ENCODE data around the gene PRKCE. TPM values are rescaled to one million over a fixed set of nuclear protein-coding genes. Genes with fewer than 3 reads are reported as not detected.

Gene PRKCE
- total RNA-seq, 1 experiment from 2014 or later, result 1.3 TPM

DNA sequence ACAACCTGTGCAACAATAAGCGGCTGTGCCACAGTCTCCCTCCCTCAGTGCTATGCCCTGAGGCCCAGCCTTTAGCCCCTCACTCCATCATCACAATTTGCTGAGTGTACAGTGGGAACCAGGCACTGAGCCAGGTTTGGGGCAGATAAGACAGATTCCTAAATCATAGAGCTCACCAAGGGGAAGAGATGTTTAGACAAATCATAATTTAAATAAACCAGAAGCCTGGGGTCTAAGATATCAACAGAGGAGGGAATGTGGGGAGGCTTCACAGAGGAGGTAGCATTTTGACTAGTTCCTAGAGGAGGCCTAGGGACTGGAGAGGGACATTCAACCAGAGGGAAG lies 506.5 kb downstream of the PRKCE start:
- no peak overlapping the region for H2BK12ac ChIP-seq (ENCODE audit: insufficient read length, low read depth, low read length)
- no peak for DNase-seq
- H2AFZ ChIP-seq (ENCODE audit: low read length), result no peak overlapping the region
- no peaks in the 10 kb centered on the region for H3K23me2 ChIP-seq (ENCODE audit: insufficient read length, low read depth, low read length, poor library complexity, severe bottlenecking)
- H3K27ac ChIP-seq (ENCODE audit: insufficient read length, low read depth, low read length), result no peak overlapping the region
- Mint-ChIP-seq H3K4me1 (peaks cover 7 to 14% of the 10 kb centered on the region in 2 experiments), H3K4me3 (no peak overlapping the region), H3K27ac (no peak overlapping the region), H3K36me3 (ENCODE audit: insufficient read depth in 1 of 3, low read depth in 3 of 3) (no peaks in the 10 kb centered on the region), H3K27me3 (ENCODE audit: low read depth) (peaks cover 12% of the 10 kb centered on the region), H3K9me3 (no peaks in the 10 kb centered on the region)
- no peak overlapping the region for H4K91ac ChIP-seq (ENCODE audit: insufficient read length, low read depth, low read length)
- TF ChIP-seq, protein P1, sequence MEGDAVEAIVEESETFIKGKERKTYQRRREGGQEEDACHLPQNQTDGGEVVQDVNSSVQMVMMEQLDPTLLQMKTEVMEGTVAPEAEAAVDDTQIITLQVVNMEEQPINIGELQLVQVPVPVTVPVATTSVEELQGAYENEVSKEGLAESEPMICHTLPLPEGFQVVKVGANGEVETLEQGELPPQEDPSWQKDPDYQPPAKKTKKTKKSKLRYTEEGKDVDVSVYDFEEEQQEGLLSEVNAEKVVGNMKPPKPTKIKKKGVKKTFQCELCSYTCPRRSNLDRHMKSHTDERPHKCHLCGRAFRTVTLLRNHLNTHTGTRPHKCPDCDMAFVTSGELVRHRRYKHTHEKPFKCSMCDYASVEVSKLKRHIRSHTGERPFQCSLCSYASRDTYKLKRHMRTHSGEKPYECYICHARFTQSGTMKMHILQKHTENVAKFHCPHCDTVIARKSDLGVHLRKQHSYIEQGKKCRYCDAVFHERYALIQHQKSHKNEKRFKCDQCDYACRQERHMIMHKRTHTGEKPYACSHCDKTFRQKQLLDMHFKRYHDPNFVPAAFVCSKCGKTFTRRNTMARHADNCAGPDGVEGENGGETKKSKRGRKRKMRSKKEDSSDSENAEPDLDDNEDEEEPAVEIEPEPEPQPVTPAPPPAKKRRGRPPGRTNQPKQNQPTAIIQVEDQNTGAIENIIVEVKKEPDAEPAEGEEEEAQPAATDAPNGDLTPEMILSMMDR (conservative IDR thresholded peaks at IDR 0.05), result no peak
- no peak overlapping the region for H2BK120ac ChIP-seq (ENCODE audit: low read depth, low read length, poor library complexity, severe bottlenecking)
- no peak overlapping the region for H3K14ac ChIP-seq (ENCODE audit: insufficient read depth, low read length)
- no peak overlapping the region for H2AK5ac ChIP-seq (ENCODE audit: insufficient read length, low read length)
- no peak overlapping the region for H3T11ph ChIP-seq (ENCODE audit: low read length)
- H2BK20ac ChIP-seq (ENCODE audit: low read depth, low read length, poor library complexity, severe bottlenecking), result no peak overlapping the region
- no peaks in the 10 kb centered on the region for H3K79me1 ChIP-seq (ENCODE audit: insufficient read depth, low read depth, low read length, poor library complexity, severe bottlenecking)
- no peak overlapping the region for H4K5ac ChIP-seq (ENCODE audit: insufficient read length, low read depth, low read length)
- no CpG with 5 or more reads among the region's 1 CpG for WGBS (ENCODE audit: extremely low coverage, insufficient read length, low lambda C conversion rate)
- no peak overlapping the region for H3K4ac ChIP-seq (ENCODE audit: low read depth, low read length)
- H3K9me3 ChIP-seq (ENCODE audit: control insufficient read depth, low read depth, low read length), result no peaks in the 10 kb centered on the region
- H4K8ac ChIP-seq (replicated peaks; ENCODE audit: insufficient read length, low read depth, low read length), result no peak overlapping the region
- H2BK15ac ChIP-seq (ENCODE audit: low read depth, low read length), result no peak overlapping the region
- no peaks in the 10 kb centered on the region for H4K20me1 ChIP-seq (ENCODE audit: control insufficient read depth, insufficient read depth, insufficient read length)
- H3K27me3 ChIP-seq (ENCODE audit: insufficient read depth, low read length), result no peaks in the 10 kb centered on the region
- no peak overlapping the region for H3K18ac ChIP-seq (ENCODE audit: insufficient read length, low read depth, low read length)
- no peaks in the 10 kb centered on the region for H3K79me2 ChIP-seq (ENCODE audit: insufficient read depth, low read length)
- no peak overlapping the region for H2BK5ac ChIP-seq (ENCODE audit: insufficient read length, low read length)
- H3K4me2 ChIP-seq (ENCODE audit: insufficient read depth, insufficient read length, low read length), result no peak overlapping the region
- H3K23ac ChIP-seq (ENCODE audit: insufficient read length, low read depth, low read length), result no peak overlapping the region
- no peak overlapping the region for H3K56ac ChIP-seq (ENCODE audit: insufficient read length, low read depth, low read length)
- no peaks in the 10 kb centered on the region for H3K4me1 ChIP-seq (ENCODE audit: insufficient read depth, low read length)
- no peak overlapping the region for H3K9ac ChIP-seq (ENCODE audit: extremely low read depth, insufficient read length, low read length)
